Medulla oblongata (tissue), 1 donor: ENCODE measurements around the gene FIGN.

Experiments used
- DNase-seq: peaks from one replicate; pipeline ENCODE4 v3.0.0-alpha.2; 2015; ENCODE audit errors: extremely low spot score

The FIGN gene

DNA sequence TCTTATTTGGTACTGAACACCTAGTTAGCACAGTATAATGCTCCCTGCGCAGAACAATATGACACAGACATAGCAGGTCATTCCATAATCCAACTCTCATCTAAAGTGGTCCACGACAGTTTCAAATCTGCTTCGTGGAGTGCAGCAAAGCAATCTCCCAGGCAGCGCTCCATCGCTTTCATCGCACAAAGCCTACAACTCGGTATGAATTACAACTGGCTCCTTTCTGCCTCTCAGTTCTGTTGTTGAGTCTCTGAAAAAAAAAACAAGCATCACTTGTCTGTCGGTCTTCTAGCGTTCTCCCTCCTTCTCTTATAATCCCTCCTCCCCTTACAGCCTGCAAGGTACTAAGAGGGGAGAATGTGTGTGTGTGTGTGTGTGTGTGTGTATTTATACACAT lies 123.5 kb downstream of the FIGN start:
- DNase-seq: no peak

DNA sequence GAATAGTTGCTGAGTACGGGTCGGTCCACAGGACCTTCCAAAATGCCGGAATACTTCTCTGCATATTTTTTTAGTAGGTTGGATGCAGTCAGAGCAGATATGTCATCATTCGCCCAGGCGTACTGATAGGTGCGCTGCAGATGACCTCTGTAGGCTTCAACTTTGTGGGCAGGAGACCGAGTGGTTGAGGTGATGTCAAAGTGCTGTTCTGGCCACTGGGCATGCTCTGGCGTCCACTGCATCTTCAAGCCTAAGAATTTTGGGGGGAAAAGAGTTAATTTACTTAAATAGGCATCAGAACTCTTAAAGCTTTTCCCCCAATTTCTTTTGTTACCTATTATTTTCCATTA lies 124.3 kb downstream of the FIGN start:
- DNase-seq: no peak

DNA sequence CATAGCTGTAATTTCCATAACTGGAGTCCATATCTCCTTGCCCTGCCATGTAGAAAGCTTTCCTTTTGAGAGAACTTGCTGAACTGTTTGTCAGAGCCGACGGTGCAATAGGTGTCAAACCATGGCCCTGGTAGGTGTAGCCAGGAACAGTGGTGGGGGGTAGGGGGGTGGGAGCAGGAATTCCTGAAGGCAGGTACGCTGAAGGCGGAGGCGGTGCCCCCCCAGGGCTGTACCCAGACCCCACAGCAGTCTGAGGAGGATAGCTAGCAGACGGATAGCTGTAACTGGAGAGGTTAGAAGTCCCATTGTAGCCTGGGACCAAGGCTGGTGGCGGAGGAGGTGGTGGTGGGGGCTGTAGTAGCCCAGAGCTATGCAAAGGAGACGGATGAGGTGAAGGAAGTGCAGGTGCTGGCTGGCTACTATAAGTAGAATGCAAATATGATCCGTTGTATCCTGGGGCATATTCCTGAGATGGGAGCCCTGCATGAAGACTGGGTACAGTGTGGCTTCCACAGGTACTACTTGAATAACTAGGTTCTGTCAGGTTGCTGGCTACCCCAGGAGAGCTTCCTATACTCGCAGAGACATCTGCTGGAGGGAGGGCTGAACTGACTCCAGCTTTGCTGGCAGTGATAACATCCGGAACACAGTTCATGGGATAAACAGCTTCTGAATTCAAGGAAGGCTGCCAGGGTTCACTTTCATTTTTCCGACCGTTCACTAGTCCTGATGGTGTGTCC lies 124.8 kb downstream of the FIGN start:
- DNase-seq: no peak

DNA sequence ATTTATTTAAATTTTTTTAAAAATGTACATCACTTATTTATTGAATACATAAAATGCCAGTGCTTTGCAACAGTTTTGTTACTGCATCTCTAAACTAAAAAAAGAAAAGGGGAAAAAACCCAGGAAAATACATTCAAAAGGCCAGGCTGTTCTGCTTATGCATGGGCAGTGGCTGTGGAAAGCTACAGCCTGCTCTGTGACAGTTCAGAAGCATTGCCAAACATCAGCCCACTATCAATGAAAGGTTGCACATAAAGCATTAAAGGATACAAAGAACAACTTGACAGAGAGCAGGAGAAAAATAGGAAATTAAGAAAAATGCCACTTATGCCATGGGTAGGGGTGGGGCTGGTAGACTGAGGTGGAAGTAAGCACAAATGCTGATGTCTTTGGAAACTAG lies 128.2 kb downstream of the FIGN start:
- no peak for DNase-seq

DNA sequence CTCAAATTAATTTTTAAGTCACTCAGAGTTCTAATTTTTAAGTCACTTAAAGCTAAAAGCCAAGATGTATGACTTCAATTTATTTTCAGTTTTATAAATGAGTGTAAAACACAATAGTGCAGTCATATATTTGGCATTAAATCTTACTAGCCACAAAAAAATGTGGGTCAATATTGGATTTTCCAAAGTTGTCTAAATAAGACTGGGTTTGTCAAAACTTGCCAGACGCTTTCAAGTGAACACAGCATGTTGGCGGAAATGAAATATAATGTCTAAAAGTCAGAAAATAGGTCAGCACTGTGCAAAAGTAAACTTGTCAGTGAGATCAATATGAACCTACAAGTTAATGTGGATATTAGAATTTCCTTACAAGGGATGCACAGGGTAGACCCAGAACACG lies 128.9 kb downstream of the FIGN start:
- DNase-seq: no peak

DNA sequence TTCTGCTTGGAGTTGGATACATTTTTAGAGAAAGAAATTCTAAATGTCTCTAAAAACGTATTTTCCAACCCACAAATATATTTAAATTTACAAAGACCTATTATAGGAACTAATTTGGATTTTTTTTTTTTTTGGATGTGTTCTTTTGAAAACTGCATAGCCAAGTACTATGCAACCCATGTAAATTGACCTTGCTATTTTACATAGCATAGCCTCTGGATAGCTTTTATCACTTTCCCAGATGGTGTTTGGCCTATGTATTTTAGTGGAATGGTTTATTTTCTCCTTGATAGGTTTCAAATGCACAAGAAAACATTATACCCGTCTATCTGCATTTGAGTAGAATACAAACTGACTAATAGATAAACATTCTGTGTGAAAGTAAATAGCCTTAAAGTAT lies 130.0 kb downstream of the FIGN start:
- DNase-seq: no peak

DNA sequence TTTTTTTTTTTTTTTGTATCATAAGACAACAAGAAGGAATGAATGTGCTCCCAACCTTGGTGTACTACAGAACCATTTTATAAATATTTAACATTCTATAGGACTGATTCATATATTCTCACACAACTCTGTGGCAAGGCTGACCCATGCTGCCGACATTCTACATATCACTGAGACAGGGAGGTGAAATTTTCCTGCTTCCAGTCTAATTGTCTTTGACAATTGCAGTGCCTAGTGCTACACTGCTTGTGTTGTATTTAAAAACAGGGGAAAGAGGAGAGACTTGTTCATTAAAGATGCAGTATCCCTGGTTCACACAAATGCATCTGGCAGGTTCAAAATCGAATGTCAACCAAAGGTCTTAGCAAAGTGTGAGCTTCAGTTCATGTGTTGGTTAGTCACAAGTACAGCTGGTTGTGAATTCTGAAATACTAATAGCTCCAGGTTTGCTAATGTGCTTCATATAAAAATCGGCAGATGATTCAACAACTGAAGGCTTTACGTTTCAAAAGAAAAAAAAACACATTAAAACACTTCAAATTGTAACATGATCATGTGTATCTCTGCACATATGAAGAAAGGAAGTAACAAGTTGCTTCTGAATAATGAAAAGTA lies 130.8 kb downstream of the FIGN start:
- no peak for DNase-seq

DNA sequence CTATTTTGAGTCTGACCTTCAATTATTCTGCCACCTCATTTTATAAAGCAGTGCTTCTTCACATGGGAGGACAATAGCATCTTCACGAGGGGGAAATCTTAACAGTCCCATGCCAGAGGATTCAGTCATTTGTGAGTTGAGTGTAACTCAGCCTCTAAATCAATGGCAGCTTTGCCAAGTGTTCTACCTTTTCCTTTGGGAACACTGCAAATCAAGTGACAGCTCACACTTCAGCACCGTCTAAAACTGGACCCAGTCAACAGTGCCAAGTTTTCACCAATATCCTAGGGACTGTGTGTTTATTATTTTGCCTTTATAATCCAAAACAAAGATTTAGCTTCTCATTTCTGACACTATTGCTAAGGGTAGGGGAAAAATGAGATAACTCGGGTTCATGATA lies 133.6 kb downstream of the FIGN start:
- no peak for DNase-seq

DNA sequence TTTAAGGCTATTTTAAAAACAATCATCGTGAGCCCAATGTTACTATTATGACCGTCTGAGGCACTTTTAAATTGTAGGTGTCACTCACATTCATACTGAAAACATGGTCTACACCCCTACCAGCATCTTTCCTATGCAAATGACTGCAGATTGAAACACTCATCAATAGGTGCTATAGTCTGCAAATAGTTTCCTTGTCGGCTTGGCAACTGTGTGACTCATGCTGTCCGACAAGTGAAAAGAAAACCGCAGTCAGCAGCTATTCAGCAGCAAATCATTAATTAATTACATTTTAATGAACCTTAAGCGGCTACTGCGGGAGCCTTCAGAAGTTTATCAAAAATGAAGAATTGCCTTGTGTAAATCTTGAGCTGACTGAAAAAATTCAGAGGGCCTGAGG lies 134.4 kb downstream of the FIGN start:
- no peak for DNase-seq

DNA sequence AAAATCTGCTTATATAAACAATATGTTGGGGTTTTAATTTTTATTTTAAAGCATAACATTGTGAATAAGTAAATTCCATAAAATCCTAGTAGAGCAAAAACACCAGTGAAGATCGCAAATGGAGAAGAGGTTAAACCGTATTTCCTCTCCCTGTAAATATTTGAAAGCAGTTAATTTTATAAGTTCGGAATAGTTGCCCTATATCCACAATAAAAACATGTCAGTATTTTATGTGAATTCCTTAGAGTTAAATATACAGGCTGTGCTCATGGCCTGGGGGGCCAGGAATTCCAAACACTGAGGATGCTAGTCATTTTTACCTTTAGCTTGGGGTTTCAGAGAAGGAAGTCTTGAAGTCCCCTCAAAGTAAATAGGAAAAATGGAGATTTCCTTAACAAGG lies 135.0 kb downstream of the FIGN start:
- no peak for DNase-seq

DNA sequence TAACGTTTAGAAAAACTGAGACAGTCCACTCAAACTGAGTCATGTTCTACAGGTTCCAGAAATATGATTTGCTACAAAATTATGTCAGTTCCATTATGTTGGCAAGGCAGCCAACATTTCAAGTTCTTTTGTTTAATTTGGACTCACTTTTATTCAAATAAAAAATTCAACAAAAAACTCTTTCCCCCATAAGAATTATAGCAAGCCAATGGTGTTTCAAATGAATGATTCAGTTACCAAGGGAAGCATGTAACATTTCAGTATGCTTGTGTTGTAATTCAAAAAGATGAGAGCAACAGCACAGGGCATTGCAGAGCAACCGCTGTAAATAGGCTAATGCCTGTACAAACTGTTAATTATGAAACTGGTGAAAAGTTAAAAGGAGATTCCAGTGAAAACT lies 140.8 kb downstream of the FIGN start:
- DNase-seq: no peak

DNA sequence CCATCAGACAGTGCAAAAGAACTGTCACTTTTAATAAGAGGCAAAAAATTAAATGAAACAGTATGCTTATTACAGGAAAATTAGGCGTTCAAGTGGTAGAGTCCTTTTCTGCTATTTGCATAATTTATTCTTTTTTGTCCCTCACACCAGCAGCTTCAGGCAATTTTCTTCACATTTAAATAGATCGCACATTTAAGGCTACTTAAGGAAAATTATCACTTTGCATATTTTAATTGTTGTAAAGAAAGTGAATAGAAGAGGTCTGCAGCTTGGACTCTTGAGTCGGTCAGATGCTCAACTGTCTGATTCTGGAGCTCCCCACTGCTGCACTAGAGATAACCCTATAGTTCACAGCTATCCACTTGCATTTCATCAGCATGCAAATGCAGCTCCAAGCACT lies 141.3 kb downstream of the FIGN start:
- no peak for DNase-seq

DNA sequence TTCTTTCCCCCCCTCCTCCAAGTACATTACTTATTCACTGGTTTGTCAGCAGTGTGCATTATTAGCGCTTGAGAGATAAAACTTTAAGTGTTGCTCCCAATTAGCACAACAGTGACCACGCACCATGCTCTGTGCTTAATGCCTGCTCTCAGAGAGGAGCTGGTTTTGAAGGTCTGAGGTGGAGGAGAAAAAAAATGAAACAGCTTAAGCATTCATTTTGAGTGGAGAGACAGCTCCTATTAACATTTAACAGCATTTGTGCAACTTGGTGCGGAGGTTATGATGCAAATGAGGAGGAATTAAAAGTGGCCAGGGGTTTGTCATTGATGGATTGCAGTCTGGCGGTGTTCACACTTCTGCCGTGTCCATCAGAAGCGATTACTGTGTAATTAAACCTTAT lies 141.8 kb downstream of the FIGN start:
- no peak for DNase-seq

DNA sequence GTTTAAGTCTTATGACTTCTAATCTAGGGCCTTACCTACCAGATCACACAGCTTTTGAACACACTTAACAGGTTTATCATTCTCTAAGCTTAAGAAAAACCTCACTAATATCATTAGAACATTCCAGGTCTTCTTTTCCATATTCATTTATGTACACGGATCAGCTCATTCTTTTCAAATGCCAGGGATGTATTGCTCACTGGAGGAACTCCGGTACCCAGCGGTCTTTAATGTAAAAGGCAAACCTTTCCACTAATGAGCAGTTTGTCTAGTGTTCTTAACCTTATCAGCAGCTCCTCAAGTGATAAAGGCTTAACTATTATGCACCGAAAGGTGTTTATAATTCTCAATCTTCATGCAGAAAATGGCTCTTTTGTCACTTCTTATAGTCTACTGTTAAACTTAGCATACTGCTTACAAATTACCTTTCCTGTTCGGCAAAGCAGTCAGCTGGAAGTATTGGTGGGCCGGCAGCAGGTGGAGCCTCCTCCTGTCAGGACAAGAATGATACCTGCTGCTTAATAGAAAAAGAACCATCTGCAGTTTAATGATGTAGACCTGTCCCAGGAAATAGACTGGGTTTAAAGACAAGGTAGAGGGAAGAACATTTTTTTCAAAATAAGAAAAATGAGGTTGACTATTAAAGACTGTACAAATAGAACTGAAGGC lies 142.7 kb downstream of the FIGN start:
- no peak for DNase-seq

DNA sequence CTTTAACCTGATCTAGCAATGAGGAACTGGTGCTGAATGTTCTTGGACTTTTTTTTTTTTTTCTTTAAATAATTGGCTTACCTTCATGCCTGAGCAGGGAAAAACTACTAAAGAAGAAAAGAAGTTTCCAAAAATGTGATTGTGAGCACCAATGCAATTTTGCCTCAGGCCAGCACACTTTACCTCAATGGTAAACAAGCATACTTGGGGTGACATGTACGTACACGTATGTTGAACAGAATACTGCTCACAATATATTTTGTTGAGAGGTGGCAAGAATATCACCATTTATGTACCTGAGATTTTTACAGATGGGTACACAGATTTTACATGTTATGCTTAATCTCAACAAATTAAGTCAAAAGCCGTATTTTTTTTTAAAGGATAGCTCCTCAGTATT lies 144.3 kb downstream of the FIGN start:
- DNase-seq: no peak

DNA sequence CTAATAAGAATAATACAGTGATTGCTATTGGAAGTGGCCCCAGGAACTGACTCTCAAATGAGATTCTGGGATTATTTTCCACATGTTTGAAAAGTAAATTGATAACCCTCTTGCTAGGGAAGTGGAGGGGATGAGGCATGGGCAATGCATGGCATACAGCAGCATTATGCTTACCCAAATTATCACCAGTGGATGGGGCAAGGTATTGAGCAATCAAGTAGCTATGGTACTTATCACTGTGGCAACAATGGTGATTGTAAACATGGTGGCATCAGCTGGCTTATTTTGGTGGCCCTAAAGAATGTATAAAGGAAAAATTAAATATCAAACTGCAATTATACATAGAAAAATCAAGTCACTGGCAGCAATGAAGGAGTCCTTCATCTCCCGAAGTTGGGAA lies 155.1 kb downstream of the FIGN start:
- DNase-seq: no peak

DNA sequence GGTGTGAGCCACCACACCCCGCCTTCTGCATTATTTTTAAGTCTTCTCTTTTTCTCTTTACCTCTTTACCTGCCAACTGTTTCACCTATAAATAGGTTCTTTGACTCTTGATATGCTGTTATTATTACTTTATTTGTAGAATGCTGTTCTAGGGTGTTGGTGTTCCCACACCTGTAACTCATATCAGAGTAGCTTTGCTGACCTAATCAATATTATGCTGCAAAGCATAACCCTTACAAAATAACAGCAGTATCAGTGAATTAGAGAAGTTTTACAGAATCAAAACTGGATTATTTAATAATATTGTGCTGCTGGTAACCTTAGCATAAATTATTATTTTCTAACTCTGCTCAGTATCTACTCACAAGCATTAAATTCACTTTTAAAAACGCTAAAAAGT lies 161.5 kb downstream of the FIGN start:
- DNase-seq: no peak

DNA sequence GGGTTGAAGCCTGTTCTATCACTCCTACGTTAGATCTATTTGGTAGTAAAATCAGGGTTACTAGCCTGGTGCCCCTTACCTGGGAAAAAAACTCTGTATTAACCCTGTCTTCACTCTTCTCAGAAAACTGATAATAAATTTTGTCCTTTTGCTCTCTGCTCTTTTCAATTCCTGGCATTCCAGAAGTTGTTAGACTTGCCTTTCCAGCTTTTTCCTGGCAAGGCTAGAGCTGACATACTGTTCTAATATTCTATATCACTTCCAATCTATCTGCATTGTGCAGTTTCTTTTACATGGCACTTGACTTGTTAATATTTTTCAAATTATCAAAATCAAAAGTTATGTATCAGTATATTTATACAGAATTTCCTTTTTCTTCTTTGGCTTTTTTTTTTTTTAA lies 162.2 kb downstream of the FIGN start:
- DNase-seq: no peak

DNA sequence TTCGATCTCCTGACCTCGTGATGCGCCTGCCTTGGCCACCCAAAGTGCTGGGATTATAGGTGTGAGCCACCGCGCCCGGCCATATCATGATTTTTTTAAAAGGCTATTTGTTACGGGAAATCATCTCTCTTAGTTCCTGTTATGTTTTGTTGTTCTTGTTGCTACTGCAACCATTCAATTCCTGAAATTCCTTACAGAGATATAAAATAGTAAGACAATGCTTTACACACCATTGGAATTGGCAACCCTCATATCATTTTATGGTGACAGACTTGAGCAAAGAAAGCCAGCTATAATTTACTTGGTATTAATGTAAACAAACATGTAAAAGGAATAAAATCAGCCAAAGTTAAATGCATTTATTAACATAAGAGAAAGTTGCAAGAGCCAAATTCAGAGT lies 163.0 kb downstream of the FIGN start:
- no peak for DNase-seq

DNA sequence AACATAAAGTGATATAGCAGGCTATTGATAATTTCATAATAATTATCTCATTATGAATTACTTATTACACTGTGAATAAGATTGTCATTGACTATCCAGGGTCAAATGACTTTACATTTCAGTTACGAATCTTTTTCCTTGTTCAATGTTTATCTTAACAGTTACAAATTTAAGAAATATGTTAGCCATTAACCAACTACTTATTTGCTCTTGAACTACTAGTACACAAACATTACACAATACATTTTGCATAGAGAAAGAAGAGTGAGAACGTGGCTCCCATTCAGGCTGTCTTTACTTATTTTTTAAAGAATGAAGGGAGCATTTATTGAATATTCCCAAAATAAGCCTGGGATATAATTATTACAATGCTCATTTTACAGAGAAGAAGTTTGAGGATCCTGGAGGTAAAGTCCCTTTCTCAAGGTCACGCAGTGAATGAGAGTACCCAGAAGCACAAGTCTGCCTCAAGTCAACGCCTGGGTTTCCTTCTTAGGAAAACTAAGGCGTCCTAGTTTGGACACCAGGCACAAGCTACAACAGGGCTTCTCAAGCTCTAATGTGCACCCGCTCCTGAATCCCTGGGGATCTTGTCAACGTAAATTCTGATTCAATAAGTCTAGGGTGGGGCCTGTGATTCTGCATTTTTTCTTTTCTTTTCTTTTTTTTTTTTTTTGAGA lies 164.2 kb downstream of the FIGN start:
- no peak for DNase-seq

DNA sequence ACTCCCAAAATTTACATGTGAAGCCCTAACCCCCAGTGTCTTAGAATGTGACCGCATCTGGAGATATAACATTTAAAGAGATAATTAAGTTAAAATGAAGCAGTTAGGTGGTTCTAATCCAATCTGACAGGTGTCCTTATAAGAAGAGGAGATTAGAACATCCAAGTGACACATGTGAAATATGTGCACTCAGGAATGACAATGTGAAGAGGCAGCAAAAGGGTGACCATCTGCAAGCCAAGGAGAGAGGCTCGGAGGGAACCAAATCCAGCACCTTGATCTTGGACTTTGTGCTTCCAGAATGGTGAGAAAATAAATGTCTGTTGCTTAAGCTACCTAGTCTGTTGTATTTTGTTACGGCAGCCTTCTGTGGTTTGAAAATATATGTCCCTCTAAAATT lies 165.4 kb downstream of the FIGN start:
- no peak for DNase-seq

DNA sequence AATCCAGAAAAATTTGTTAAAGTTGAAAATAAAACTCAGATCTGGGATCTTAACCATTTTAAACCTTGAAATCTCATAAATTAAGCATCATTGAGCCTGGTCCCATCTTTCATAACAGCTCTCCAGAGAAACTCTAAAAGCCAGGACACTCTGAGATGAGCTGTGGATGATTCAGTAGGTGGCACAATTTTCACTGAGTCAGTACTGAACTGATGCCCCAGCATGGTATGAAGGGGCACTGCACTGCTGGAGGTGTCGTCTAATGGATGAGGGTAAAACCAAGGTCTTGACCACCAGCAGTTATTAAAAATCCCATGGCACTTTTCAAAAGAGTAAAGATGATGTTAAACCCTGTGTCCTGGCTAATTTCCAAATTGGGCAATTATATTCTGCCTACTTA lies 170.6 kb downstream of the FIGN start:
- no peak for DNase-seq

DNA sequence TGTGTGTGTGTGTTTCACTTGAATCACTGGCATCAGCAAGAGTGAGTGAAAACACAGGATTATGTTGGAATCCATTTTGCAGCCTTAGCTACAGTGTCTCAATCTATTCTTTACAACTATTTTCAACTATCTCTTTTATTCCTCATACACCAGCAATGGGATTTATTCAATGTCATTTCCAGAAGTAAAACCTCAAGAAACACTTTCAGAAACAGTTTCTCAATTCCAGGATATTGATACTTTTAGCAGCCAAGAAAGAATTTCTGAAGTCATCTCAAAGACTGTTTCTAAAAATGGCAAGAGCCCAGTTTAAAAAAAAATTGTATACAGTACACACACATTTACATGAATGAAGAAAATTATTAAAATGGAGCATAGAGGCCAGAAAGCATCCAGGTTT lies 171.6 kb downstream of the FIGN start:
- no peak for DNase-seq
